Keratinocyte (primary cell): ENCODE data around the gene PRKCA.

Experiments
- EZH2 ChIP-seq: IDR thresholded peaks from one replicate; pipeline ENCODE4 v1.6.1; 2012; ENCODE audit warnings: inconsistent platforms, mild to moderate bottlenecking, low read length, moderate library complexity
- TF ChIP-seq, protein P1 (sequence below), 3 experiments: IDR thresholded peaks in 1 of 3; conservative IDR thresholded peaks in 1 of 3; optimal IDR thresholded peaks in 1 of 3; 2 replicates in 2 of 3; 3 replicates in 1 of 3; pipeline versions ENCODE3 to v1.5.1; 2011; ENCODE audit warnings: low read length in 3 of 3, mild to moderate bottlenecking in 3 of 3, moderate library complexity in 2 of 3, control low read depth in 1 of 3, inconsistent platforms in 1 of 3; ENCODE audit not compliant: insufficient read depth in 2 of 3; ENCODE audit errors: extremely low read depth in 1 of 3

DNA sequence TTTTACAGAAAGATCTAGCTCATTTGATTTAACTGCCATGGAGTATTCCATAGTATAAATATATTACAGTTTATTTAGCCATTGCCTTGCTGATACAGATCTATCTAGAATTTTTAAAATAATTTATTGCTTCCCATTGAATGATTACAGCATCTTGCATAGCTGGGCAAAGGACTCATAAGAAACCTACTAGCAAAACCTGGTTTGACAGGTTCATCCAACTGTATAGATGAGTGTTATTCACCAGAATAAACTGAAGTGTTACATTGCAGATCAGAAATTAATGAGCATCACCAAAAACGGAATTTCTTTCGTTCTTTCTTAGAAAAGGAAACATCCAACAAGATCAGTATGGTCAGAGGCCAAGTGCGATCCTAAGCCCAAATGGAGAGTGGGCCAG, 330.3 kb downstream of the PRKCA start:
- TF ChIP-seq, protein P1, sequence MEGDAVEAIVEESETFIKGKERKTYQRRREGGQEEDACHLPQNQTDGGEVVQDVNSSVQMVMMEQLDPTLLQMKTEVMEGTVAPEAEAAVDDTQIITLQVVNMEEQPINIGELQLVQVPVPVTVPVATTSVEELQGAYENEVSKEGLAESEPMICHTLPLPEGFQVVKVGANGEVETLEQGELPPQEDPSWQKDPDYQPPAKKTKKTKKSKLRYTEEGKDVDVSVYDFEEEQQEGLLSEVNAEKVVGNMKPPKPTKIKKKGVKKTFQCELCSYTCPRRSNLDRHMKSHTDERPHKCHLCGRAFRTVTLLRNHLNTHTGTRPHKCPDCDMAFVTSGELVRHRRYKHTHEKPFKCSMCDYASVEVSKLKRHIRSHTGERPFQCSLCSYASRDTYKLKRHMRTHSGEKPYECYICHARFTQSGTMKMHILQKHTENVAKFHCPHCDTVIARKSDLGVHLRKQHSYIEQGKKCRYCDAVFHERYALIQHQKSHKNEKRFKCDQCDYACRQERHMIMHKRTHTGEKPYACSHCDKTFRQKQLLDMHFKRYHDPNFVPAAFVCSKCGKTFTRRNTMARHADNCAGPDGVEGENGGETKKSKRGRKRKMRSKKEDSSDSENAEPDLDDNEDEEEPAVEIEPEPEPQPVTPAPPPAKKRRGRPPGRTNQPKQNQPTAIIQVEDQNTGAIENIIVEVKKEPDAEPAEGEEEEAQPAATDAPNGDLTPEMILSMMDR (optimal IDR thresholded peaks at IDR 0.05 in 1 of 3, IDR thresholded peaks at IDR 0.05 in 1 of 3, conservative IDR thresholded peaks at IDR 0.05 in 1 of 3; ENCODE audit: extremely low read depth in 1 of 3, insufficient read depth in 2 of 3, low read length in 3 of 3) = no peak
- TF ChIP-seq EZH2 = no peak
